ENCODE results near the gene KCNE4.

The KCNE4 gene, protein sequence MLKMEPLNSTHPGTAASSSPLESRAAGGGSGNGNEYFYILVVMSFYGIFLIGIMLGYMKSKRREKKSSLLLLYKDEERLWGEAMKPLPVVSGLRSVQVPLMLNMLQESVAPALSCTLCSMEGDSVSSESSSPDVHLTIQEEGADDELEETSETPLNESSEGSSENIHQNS

GRCh38 chr2:223051693-223052289, at the start of gene KCNE4:
TSS of gene KCNE4 (plus strand) at chr2:223052190. CDS start at chr2:223052831, 641 bp downstream.
- no peak for DNase-seq

DNA sequence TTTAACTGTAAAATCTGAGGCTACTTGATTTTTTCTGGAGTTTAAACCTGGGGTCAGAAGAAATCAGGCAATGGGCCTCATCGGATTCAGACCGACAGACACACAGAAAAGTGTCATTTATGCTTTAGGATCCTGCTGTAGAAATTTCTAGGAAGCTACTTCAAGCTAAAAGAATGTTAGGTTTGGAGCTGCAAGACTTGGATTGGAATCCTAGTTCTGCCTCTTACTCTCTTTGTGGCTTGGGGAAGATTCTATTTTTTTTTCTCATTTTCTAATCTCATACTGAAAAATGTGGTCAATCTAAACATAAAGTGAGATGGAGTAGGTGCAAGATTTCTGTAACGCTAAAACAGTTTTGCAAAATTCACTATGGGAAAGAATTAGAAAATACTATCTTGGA, 48.8 kb upstream of the KCNE4 start:
- no peak for DNase-seq

DNA sequence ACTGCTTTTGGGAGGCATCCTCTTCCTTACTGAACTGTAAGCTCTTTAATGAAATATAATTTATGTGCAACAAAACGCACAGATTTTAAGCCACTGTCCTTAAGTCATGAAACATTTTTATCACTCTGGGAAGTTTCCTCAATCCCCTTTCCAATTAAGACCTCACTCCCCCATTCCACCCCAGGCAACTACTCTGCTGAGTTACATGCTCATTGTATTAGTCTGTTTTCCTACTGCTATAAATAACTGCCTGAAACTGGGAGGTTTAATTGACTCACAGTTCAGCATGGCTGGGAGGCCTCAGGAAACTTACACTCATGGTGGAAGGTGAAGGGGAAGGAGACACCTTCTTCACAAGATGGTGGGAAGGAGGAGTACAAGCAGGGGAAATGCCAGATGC, 46.5 kb upstream of the KCNE4 start:
- no peak for DNase-seq

DNA sequence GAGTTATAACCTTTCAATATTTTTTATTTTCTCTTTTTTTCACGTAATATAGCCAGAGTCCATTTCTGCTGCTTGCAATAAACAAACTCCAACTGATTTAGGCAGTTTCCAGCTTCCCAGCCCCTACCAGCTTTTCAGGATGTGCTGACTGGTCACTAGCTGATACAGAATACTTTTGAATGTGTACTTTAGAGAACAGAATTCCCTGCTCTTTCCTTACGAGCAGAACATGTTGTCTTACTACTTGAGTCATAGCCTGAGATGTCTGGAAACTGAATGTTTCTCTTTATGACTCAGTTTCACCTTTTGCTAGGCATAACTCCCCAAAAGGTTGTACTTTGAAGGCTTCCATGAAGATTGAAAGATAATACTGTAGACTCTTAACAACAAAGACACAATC, 44.5 kb upstream of the KCNE4 start:
- no peak for DNase-seq

GRCh38 chr2:223008162-223008561, 43.8 kb upstream of the KCNE4 start:
- no peak for DNase-seq

DNA sequence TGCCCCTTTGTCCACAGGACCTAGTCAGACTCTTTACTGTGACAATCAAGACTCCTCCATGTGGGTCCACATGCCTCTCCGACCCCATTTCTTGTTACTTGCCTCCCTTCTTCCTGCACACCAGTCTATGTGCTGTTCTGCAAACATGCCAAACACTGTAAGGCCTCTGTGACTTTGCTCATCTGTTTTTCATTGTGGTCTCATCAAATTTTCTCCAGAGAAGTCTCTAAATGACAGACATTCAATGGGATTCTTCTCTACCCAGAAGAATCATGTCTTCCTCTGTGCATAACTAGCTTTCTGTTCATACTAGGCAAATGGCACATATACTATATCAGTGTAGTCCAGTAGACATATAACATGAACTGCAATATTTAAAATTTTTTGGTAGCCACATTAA, 43.0 kb upstream of the KCNE4 start:
- no peak for DNase-seq

- DNase-seq = no peak
Observed at GRCh38 chr2:223010641-223011040, 41.3 kb upstream of the KCNE4 start.

DNA sequence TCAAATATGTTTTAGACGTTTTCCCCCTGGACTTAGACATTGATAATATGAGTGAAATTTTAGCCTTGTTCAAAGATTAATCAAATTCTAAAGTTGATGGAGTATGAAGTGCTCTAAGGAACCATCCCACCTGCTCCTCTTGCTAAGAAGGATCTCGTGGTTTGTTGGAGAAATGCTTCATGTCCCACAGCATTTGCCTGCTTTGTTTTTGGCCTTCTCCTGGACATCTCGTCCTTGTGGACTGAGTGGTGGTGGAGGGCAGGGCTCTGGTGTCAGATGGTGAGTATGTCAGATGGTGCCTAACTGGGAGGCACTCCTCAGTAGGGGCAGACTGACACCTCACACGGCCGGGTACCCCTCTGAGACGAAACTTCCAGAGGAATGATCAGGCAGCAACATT, 39.7 kb upstream of the KCNE4 start:
- no peak for DNase-seq

DNA sequence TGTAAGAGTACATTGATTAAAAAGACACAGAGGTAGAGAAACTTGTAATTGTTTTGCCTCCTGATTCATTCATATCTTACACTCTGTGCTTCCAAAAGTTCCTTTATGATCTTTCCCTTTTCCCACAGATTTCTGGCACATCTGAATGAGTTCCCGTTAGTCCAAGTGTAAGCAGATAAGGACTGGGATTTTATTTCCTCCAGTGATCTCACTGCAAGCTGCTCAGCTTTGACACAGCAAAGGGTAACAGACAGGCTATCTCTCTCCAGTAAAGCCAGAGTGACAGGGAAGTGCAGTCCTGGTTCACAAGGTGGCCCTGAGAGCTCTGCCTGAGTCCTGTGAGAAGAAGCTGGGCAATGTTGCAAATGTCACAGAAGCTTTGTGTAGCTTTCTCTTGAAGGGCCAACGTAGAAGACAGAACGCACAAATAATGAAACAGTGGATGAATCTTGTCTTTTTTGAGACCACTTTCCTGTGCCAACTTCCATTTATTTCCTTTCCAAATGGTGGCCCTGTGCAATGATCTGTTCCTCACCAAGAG, 32.5 kb upstream of the KCNE4 start:
- no peak for DNase-seq

DNA sequence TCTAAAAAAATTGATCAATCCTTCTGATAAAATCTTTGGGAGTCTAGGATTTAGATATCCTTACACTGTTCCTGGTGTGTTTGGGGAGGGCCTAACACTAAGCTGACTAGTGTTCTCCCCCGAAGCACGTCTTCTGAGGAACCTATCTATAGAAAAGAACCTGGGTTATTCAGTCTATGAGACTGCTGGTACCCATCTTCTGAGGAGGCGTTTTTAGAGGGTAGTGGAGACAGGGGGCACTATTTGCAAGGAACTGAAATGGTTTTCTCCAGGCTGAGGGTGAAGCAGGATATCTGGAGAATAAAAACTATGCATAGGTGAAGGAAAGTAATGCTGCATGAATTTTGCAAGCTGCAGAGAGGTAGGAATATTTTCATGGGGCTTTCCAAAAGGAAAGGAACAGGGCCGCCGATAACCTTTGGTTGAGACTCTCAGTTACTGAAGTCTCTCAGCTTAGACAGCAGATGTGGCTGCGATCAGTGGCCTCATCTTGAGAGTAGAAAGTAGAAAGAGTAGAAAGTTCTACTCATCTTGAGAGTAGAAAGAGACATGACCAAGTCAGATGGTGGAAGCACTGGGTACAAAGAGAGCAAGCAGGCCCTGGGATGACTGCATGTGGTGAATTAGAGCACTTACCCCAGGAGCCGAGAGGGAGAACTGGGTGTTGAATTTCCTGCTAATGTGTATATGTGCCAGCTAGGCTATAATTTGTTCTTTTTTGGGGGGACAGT, 31.8 kb upstream of the KCNE4 start:
- DNase-seq = no peak

DNA sequence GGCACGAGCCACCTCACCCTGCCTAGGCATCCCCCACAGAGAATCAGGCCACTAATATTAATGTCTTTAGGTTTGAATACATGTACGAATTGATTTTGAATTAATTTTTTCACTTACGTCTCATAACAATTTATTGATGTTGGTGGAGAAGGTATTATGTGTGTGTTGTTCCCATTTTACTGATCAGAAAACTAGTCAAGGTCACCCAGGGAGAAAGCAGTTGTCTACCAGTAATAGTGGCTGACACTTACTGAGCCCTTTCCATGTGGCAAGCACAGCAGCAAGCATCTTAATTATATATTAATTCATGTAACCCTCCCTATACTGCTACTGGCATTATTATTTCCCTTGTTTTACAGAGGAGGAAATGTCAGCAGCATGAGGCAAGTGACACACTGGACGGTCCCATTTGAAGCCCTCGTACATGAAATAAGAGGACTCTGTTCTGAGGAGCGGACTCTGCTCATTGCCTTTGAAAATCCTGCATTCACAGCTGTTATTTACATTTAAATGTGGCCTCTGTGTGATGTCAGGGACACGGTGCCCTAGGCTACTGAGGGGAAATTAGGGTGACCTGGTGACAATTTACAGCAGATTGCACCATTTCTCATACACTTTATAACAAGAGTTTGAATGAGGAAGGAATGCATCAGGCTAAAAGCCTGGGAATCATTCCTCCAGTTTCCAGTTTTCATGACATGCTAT, 30.9 kb upstream of the KCNE4 start:
- DNase-seq = no peak

GRCh38 chr2:223026357-223027110, 25.5 kb upstream of the KCNE4 start:
- DNase-seq = no peak

DNA sequence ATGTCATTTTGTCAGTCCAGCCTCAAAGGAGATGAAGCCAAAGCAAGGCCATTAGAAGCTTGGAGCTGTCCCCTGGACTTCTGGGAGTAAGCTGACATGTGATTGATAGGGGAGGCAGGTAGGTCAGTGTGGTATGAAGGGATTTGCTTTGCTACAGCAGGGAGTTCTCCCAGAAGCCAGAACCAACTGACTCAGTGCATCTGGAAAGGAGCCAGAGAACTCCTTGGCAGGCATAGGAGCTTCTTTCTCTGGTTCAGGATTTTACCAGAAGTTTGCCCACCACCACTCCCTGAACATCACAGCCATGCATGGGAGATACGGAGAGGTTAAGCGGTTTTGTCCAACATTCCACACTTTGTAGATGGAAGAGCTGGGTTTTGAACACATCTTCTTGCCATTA, 24.5 kb upstream of the KCNE4 start:
- no peak for DNase-seq

DNA sequence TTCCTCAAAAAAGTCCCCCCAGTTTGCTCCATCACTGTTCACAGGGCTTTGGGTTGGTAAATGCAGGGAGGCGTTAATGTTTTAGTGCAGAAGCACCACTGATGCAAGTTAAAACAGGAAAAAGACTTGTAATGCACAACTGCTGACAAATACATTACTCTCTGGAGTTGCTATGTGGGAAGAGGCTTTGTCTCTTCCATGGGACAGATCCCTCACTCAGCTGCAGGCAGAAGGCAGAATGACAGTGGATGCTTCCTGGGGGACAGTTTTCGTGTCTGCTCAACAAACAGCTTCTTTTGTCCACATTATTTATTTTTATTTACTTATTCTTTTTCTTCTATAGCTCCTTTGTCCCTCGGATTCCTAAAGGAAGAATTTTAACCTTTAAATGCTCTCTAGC, 22.7 kb upstream of the KCNE4 start:
- DNase-seq = no peak

- no peak for DNase-seq
Observed at GRCh38 chr2:223032187-223033142, 19.5 kb upstream of the KCNE4 start.

GRCh38 chr2:223034221-223034975, 17.6 kb upstream of the KCNE4 start:
- DNase-seq = no peak

GRCh38 chr2:223036790-223037444, 15.1 kb upstream of the KCNE4 start:
- DNase-seq = no peak

DNA sequence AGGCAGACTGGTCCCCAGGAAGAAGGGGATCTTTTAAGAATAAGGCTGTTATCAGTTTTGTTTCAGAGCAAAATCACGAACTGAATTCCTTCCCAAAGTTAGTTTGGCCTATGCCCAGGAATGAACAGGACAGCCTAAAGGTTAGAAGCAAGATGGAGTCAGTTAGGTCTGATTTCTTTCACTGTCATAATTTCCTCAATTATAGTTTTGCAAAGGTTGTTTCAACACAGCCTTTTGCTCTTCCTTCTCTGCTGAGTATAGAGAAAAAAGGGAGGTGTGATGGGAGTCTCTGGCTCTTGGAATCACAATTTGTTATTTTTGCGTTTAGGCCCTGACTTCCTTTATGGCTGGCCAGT, 14.6 kb upstream of the KCNE4 start:
- DNase-seq = no peak

GRCh38 chr2:223039618-223040017, 12.4 kb upstream of the KCNE4 start:
- no peak for DNase-seq

GRCh38 chr2:223040527-223040926, 11.5 kb upstream of the KCNE4 start:
- no peak for DNase-seq
